Measurements from ENCODE around the gene HACD4.

- TF ChIP-seq, protein P1, sequence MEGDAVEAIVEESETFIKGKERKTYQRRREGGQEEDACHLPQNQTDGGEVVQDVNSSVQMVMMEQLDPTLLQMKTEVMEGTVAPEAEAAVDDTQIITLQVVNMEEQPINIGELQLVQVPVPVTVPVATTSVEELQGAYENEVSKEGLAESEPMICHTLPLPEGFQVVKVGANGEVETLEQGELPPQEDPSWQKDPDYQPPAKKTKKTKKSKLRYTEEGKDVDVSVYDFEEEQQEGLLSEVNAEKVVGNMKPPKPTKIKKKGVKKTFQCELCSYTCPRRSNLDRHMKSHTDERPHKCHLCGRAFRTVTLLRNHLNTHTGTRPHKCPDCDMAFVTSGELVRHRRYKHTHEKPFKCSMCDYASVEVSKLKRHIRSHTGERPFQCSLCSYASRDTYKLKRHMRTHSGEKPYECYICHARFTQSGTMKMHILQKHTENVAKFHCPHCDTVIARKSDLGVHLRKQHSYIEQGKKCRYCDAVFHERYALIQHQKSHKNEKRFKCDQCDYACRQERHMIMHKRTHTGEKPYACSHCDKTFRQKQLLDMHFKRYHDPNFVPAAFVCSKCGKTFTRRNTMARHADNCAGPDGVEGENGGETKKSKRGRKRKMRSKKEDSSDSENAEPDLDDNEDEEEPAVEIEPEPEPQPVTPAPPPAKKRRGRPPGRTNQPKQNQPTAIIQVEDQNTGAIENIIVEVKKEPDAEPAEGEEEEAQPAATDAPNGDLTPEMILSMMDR (IDR thresholded peaks at IDR 0.05; ENCODE audit: low read length): no peak
- no peak for TF ChIP-seq EZH2phosphoT487 (IDR thresholded peaks at IDR 0.05; ENCODE audit: low read length)
- TF ChIP-seq EZH2 (optimal IDR thresholded peaks at IDR 0.05; ENCODE audit: low read depth, low read length): no peak
Observed at GRCh38 chr9:21075484-21075883, 44.0 kb upstream of the HACD4 start.

All from MM.1S (cell line).